Measurements from ENCODE around the gene SIGLEC12.
A peak's percentile ranks its signal among the peaks of the same experiment; 100 is the strongest.
"Not testable (repeated sequence)": the region's sequence is repeated elsewhere in the genome, so short reads cannot be mapped to it uniquely, and the experiment has no call there.

Gene SIGLEC12

DNA sequence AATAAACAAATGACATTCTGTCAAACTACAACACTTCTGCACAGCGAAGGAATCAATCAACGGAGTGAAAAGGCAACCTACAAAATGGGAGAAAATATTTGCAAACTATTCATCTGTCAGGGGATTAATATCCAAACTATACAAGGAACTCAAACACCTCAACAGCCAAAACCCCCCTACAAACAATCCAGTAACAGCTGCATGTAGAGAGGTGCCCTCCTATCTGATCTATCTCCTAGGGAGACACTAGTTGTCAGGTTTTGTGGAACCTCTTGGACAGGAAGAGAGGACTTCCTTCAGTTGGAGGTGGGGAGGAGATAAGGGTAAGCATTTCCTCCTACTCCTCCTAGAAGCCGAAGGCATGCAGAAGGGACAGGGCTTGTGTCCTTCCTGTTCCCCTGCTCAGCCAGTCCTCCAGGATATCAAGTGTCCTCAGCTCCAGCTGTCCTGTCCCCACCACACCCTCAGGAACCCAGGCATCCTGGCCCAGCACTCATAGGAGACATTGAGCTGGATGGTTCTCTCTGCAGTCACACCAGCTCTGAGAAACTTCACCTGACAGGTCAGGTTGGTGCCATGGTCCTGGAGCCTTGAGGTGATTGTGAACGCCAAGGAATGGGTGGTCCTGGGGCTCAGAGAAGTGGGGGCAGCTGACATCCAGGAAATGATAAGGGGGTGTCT, 33.6 kb downstream of the SIGLEC12 start:
- Mint-ChIP-seq H3K4me3 (no peak overlapping the region), H3K4me1 (peaks cover 6% of the 10 kb centered on the region in 2 donors), H3K27me3 (peaks cover 38 to 48% of the 10 kb centered on the region in 2 donors), H3K27ac (peak overlapping the region; percentile 51), H3K36me3 (no peaks in the 10 kb centered on the region), H3K9me3 (no peaks in the 10 kb centered on the region)
- DNase-seq (no peak), ATAC-seq (replicated peaks) (no peak)

DNA sequence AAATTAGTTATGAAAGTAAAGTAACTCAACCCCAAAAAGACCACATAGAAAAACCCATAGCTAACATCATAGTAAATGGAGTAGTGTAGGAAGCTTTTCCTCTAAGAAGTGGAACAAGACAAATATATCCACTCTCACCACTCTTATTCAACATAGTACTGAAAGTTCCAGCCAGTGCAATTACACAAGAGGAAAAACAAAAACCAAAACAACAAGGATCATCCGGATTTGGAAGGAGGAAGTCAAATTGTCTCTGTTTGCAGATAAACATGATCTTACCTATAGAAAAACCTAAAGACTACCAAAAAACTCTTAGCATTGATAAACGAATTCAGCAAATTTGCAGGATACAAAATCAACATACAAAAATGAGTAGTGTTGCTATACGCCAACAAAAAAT, 34.9 kb downstream of the SIGLEC12 start:
- Mint-ChIP-seq H3K36me3 (no peaks in the 10 kb centered on the region), H3K27me3 (peaks cover 40 to 49% of the 10 kb centered on the region in 2 donors), H3K27ac (no peak overlapping the region), H3K4me3 (no peak overlapping the region), H3K4me1 (peaks cover 2 to 3% of the 10 kb centered on the region in 2 donors), H3K9me3 (no peaks in the 10 kb centered on the region)
- DNase-seq (no peak), ATAC-seq (replicated peaks) (no peak)

DNA sequence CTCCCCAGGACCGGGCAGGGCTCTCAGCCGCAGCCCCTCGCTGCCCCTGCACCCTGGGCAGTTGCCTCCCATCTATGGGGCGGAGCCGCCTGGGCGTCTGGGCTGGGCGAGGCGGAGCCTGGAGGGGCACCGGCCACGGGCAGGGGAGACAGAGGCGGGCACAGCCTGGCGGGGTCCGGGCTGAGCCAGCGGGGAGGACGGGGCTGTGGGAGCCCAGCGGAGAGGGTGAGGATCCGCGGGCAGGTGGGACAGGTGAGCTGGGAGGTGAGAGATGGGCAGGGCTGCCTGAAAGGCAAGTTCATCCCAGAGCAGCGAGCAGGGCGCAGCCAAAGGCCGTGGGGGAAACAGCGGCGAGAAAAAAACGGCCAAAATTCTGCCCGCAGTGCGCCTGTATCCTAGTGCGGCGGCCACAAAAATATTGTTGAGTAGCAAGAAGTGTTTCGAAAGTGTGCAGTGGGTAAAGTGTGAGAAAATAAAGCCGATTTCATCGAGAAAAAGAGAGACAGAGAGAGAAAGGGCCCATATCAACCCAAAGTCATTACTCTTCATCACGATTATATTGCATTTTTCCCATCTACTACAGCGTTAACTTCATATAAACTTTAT, 37.5 kb downstream of the SIGLEC12 start:
- H3K27ac Mint-ChIP-seq, DNase-seq, H3K9me3 Mint-ChIP-seq, H3K36me3 Mint-ChIP-seq: not testable (repeated sequence)
- Mint-ChIP-seq H3K4me3 (peak overlapping the region in 1 of 2 donors; percentile 10), H3K27me3 (peaks cover 58 to 61% of the 10 kb centered on the region in 2 donors), H3K4me1 (peaks cover 10 to 21% of the 10 kb centered on the region in 2 donors)
- peak in 1 of 2 donors; percentile 46 for ATAC-seq (replicated peaks)

DNA sequence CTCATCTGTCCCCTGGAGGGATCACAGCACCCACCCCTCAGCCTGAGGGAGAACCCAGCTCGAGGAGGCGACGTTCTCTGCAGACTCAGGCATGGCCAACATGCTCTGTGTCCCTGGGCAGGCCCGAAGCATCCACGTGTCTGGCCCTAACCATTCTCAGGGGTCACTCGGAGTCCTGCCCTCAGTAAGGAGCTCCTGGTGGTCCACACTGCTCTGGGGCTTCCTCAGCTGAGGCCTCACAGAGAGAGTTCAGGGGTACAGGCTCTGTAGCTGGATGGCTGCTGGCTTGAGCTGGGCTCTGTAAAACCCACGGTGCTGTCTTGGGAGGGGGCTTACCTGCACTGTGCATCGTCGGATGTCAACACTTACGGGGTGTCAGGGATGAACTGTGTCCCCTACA, 38.9 kb downstream of the SIGLEC12 start:
- ATAC-seq (replicated peaks) (no peak), DNase-seq (no peak)
- Mint-ChIP-seq H3K27ac (no peak overlapping the region), H3K27me3 (peaks cover 58 to 65% of the 10 kb centered on the region in 2 donors), H3K9me3 (no peaks in the 10 kb centered on the region), H3K4me1 (peaks cover 10 to 21% of the 10 kb centered on the region in 2 donors), H3K36me3 (peaks cover 0 to 2% of the 10 kb centered on the region in 2 donors), H3K4me3 (no peak overlapping the region)

DNA sequence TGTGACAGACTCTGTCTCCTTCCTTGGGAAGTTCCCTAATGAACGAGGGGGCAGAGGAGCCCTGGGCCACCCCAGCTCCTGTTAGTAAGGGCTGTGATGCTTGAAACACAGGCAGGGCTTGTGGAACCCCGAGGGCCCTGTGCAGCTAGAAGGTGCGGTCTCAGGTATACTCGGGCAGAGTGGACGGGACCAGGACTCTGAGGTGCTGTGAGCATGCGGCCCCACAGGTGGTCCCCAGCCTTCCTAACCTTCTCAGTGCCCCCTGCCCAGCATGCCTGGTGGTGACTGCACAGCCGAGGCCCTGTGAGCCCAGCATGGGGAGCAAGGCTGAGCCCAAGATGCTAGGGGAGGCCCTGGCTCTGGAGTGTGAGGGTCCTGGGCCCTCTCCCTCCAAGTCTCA, 39.3 kb downstream of the SIGLEC12 start:
- Mint-ChIP-seq H3K4me3 (no peak overlapping the region), H3K36me3 (peaks cover 0 to 2% of the 10 kb centered on the region in 2 donors), H3K27ac (no peak overlapping the region), H3K4me1 (peaks cover 10 to 21% of the 10 kb centered on the region in 2 donors), H3K9me3 (no peaks in the 10 kb centered on the region), H3K27me3 (peaks cover 56 to 68% of the 10 kb centered on the region in 2 donors)
- ATAC-seq (replicated peaks) (no peak), DNase-seq (no peak)

DNA sequence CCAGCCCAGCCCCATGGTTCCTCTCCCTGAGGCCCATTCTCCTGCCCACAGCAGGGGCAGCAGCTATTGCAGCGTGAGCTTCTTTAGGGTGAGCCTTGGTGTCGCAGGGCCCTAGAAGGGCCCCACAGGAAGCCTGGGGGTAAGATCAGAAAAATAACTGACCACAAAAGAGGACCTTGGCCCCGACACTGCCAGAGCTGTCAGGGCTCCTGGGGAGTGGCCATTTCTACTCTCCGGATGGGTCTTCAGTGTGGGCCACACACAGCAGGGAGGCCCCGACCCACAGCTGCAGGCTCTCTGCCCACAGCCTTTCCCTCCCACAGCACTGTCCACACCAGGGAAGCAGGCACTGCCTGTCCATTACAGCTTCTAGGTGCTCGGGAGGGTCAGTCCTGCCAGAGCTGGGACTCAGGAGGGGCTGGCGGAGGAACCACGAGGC, 39.9 kb downstream of the SIGLEC12 start:
- Mint-ChIP-seq H3K36me3 (peaks cover 0 to 2% of the 10 kb centered on the region in 2 donors), H3K27me3 (peaks cover 53 to 72% of the 10 kb centered on the region in 2 donors), H3K9me3 (no peaks in the 10 kb centered on the region), H3K27ac (no peak overlapping the region), H3K4me1 (peaks cover 10 to 21% of the 10 kb centered on the region in 2 donors), H3K4me3 (no peak overlapping the region)
- DNase-seq, result no peak
- ATAC-seq (replicated peaks), result peak; percentile 26 to 31

DNA sequence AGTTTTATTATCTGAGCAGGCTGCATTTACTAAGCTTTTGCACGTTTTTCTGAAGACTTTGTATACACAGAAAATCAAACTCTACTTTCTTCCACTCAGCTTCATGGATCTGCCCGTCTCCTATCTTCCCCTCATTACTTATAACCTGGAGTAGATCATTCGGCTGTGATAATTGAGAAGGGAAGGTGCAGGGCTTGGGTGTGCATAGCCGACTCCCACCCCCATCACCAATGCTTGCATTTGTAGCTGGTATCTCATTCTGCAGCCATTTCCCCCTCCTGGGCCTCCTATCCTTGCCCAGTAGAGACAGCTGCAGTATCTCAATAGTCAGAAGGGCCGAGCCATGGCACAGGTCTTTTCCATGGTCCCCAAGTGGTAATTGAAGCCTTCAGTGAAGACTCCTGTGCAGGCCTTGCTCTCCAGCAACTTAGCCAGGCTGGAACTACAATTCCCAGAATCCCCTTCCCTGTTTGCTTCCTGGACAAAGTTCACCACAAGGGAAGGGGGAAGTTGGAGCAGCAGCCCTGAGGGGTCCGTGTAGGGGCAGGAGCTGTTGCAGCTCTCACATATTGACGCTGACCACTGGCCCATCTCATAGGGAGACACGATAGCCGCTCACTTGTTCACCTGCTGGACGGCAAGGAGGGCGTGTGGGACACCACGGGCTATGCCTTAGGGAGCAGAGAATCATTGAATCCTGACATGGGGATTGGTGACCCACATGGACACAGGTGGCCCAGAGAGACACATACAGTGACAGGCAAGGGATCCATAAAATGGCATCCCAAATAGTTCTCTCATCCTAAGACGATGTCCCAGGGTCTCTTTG, 41.2 kb downstream of the SIGLEC12 start:
- H3K4me3 Mint-ChIP-seq, result peak overlapping the region; percentile 54 to 68
- peaks cover 0 to 2% of the 10 kb centered on the region in 2 donors for H3K36me3 Mint-ChIP-seq
- H3K9me3 Mint-ChIP-seq, result no peaks in the 10 kb centered on the region
- peaks cover 13 to 21% of the 10 kb centered on the region in 2 donors for H3K4me1 Mint-ChIP-seq
- peak; percentile 51 to 58 for ATAC-seq (replicated peaks)
- H3K27ac Mint-ChIP-seq, result peak overlapping the region; percentile 73
- DNase-seq, result no peak
- peaks cover 47 to 65% of the 10 kb centered on the region in 2 donors for H3K27me3 Mint-ChIP-seq

DNA sequence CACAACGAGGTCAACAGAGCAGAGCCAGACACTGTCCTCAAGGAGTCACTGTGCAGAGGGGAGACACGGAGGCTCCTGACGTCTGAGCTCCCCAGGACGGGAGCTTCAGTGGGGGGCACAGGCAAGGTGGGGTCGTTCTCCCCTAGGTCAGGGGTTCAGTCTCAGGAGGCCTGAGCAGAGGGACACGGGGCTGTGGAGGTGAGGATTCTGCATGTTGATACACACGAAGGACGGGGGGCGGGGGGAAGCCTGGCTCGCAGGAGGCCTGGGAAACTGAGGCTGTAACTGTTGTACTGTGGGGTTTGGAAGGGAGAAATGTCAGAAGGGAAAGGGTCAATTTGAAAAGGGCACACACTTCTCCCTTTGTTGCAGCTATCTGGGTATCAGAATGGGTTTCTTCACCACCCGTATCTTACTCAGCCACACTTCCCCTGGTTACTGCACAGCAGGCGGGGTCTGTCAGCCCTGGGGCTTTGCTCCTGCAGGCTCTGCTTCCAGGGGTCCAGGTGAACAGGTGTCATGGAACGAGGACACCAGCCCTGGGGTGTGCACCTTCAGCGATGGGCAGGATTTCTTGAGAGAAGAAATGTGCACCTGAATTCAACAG, 42.6 kb downstream of the SIGLEC12 start:
- no peak overlapping the region for H3K27ac Mint-ChIP-seq
- DNase-seq (no peak), ATAC-seq (replicated peaks) (no peak)
- H3K9me3 Mint-ChIP-seq, result no peaks in the 10 kb centered on the region
- peaks cover 0 to 2% of the 10 kb centered on the region in 2 donors for H3K36me3 Mint-ChIP-seq
- H3K4me3 Mint-ChIP-seq, result no peak overlapping the region
- H3K27me3 Mint-ChIP-seq, result peaks cover 47 to 62% of the 10 kb centered on the region in 2 donors
- peaks cover 13 to 21% of the 10 kb centered on the region in 2 donors for H3K4me1 Mint-ChIP-seq

DNA sequence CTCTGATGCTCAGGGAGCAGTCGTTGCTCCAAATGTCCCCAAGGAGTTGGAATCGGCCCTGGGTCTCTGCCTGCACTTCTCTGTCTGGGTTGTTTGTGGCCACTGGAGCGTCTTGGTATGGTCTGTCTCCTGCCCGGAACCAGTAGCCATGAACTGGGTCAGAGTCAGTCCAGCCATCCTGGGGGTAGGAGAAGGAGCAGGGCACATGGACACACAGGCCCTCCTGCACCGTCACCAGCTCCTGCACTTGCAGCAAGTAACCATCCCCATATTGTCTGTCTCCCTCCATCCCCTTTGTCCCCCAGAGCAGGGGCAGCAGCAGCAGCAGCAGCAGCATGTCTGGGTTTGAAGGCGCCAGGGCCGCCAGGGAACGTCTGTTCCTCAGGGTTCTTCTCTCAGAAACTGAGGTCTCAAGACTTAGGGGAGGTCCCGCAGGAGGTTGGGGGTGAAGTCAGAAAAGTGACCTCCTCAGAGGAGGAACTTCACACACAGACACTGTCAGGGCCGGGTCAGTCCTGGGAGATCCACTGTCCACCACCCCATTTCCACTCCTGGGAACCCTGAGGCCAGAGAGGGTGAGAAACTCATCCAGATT, 43.5 kb downstream of the SIGLEC12 start, which contains the start of gene SIGLEC8:
Gene SIGLEC8, minus strand, starts transcription at position 404 of the 595 bp plus-strand sequence. Its CDS starts 67 bp downstream, at position 337.
- Mint-ChIP-seq H3K36me3 (peaks cover 0 to 2% of the 10 kb centered on the region in 2 donors), H3K4me1 (peaks cover 13 to 21% of the 10 kb centered on the region in 2 donors), H3K27me3 (peaks cover 48 to 64% of the 10 kb centered on the region in 2 donors), H3K27ac (peak within 1 kb of the TSS; percentile 82), H3K4me3 (no peak within 1 kb of the TSS), H3K9me3 (no peaks in the 10 kb centered on the region)
- no peak for DNase-seq
- no peak for ATAC-seq (replicated peaks)

DNA sequence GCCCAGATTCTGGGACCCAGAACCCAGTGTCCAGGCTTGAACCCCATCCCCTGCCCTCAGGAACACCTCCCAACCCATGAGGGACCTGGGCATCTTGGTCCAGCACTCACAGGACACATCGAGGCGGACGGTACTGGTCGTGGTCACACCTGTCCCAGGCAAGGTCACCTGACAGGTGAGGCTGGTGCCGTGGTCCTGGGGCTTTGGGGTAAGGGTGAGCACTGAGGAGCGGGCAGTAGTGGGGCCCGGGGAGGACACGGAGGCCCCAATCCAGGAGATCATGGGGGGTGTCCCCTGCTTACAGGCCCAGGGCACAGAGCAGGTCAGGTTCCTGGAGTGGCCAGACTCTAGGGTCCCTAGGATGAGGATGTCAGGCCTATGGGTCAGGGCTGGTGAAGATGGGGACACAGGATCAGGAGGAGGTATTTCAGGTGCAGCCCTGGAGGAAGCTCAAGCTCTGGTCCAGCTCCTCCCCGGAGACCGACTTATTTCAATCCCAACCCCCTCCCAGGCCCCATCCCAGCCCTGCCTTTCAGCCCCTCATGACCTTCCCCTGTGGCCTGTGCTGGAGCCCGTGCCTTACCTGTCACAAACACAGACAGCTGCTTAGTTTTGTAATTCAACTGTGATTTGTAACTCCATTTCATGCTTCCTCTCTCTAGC, 44.1 kb downstream of the SIGLEC12 start:
- peaks cover 0 to 2% of the 10 kb centered on the region in 2 donors for H3K36me3 Mint-ChIP-seq
- DNase-seq (no peak), ATAC-seq (replicated peaks) (no peak)
- no peaks in the 10 kb centered on the region for H3K9me3 Mint-ChIP-seq
- H3K4me3 Mint-ChIP-seq, result no peak overlapping the region
- H3K27ac Mint-ChIP-seq, result peak overlapping the region; percentile 82
- peaks cover 43 to 60% of the 10 kb centered on the region in 2 donors for H3K27me3 Mint-ChIP-seq
- H3K4me1 Mint-ChIP-seq, result peaks cover 13 to 21% of the 10 kb centered on the region in 2 donors

DNA sequence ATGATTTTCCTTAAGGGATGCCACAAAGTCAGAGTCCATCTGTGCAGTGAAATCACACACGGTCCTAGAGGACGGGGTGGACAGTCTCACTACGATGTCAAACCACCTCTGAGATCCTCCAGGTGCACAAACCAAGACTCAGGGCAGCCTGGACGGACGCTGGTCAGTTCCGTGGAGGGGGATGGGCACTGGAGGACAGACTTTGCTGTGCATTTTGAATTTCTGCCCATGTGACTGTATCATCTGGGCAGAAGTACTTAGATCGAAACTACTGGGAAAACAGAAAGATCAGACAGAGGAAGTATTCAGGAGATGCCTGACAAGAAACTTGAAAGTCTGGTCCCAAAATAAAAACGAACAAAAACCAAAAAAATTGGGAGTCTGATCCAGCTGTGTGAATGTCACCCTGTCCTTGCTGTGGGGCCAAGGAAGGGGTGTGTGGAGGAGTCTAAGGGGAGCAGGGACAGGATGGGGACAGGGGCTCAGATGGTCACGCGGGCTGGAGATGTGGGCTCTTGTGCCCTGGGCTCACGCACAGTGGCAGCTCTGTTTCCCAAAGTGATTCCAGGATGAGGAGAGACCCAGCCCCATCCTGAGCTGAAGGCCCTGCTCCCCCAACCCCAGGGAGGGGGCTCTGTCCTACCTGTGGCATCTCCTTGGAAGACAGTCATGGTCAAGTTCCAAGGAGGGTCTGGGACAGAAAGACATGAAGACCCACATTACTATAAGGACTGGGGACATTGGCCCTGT, 44.9 kb downstream of the SIGLEC12 start:
- Mint-ChIP-seq H3K27me3 (peaks cover 39 to 65% of the 10 kb centered on the region in 2 donors), H3K4me3 (no peak overlapping the region), H3K36me3 (peaks cover 0 to 2% of the 10 kb centered on the region in 2 donors), H3K9me3 (no peaks in the 10 kb centered on the region), H3K4me1 (peaks cover 13 to 19% of the 10 kb centered on the region in 2 donors), H3K27ac (no peak overlapping the region)
- ATAC-seq (replicated peaks) (no peak), DNase-seq (no peak)

DNA sequence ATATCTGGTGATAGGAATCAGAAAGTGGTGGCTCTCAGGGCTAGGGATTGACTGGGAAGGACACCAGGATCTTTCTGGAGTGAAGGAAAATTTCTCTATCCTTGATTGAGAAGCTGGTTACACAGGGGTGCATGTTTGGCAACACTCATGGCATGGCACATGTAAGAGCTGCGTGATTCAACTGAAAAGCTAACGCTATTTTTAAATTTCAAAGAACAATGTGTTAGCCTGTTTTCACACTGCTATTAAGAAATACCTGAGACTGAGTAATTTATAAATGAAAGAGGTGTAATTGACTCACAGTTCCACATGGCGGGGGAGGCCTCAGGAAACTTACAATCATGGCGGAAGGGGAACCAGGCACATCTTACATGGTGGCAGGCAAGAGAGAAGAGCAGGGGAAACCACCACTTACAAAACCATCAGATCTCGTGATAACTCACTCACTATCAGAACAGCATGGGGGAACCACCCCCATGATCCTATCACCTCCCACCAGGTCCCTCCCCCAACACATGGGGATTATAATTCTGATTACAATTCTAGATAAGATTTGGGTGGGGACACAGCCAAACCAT, 50.8 kb downstream of the SIGLEC12 start:
- peaks cover 6 to 13% of the 10 kb centered on the region in 2 donors for H3K4me1 Mint-ChIP-seq
- H3K27ac Mint-ChIP-seq, result peak overlapping the region; percentile 51
- no peak overlapping the region for H3K4me3 Mint-ChIP-seq
- peaks cover 35% of the 10 kb centered on the region in 2 donors for H3K27me3 Mint-ChIP-seq
- H3K9me3 Mint-ChIP-seq, result peaks cover 8 to 9% of the 10 kb centered on the region in 2 donors
- ATAC-seq (replicated peaks) (no peak), DNase-seq (no peak)
- H3K36me3 Mint-ChIP-seq, result peaks cover 6 to 8% of the 10 kb centered on the region in 2 donors
